H9 (cell line): ENCODE measurements around the gene LDLRAP1. TPM values are rescaled to one million over a fixed set of nuclear protein-coding genes. Genes with fewer than 3 reads are reported as not detected.

Experiments
- DNase-seq: peaks from one replicate; pipeline ENCODE4 v3.0.0-alpha.2; 2017
- H2AFZ ChIP-seq: one replicate; pipeline ENCODE4 v1.6.1; 2013; ENCODE audit warnings: mild to moderate bottlenecking, low read length, control low read depth, moderate library complexity
- H2AK5ac ChIP-seq: 2 replicates; pipeline ENCODE4 v1.6.1; 2013; ENCODE audit warnings: low read length, control low read depth, mixed read lengths; ENCODE audit not compliant: insufficient read length
- H2BK120ac ChIP-seq: one replicate; pipeline ENCODE4 v1.6.1; 2013; ENCODE audit warnings: low read depth, mild to moderate bottlenecking, low read length, control low read depth, inconsistent platforms; ENCODE audit not compliant: poor library complexity, severe bottlenecking
- H2BK12ac ChIP-seq: 2 replicates; pipeline ENCODE4 v1.6.1; 2013; ENCODE audit warnings: low read length, control low read depth, mixed read lengths, low read depth; ENCODE audit not compliant: insufficient read length
- H2BK15ac ChIP-seq: 2 replicates; pipeline ENCODE4 v1.6.1; 2013; ENCODE audit warnings: low read depth, low read length, control low read depth
- H2BK20ac ChIP-seq: one replicate; pipeline ENCODE4 v1.6.1; 2013; ENCODE audit warnings: low read depth, mild to moderate bottlenecking, low read length, control low read depth, inconsistent platforms; ENCODE audit not compliant: poor library complexity, severe bottlenecking
- H2BK5ac ChIP-seq: 2 replicates; pipeline ENCODE4 v1.6.1; 2013; ENCODE audit warnings: low read length, control low read depth, mixed read lengths; ENCODE audit not compliant: insufficient read length
- H3K14ac ChIP-seq: 2 replicates; pipeline ENCODE4 v1.6.1; 2013; ENCODE audit warnings: low read length, control low read depth; ENCODE audit not compliant: insufficient read depth
- H3K18ac ChIP-seq: 2 replicates; pipeline ENCODE4 v1.6.1; 2013; ENCODE audit warnings: low read depth, mild to moderate bottlenecking, mixed read lengths, low read length, control low read depth; ENCODE audit not compliant: insufficient read length
- H3K23ac ChIP-seq: 2 replicates; pipeline ENCODE4 v1.6.1; 2013; ENCODE audit warnings: low read length, control low read depth, mixed read lengths, low read depth; ENCODE audit not compliant: insufficient read length
- H3K23me2 ChIP-seq: 2 replicates; pipeline ENCODE4 v1.6.1; 2013; ENCODE audit warnings: low read depth, mild to moderate bottlenecking, mixed read lengths, low read length, control low read depth; ENCODE audit not compliant: insufficient read length, poor library complexity, severe bottlenecking
- H3K27ac ChIP-seq: 2 replicates; pipeline ENCODE4 v1.5.1; 2013; ENCODE audit warnings: low read length, control low read depth, mixed read lengths, low read depth; ENCODE audit not compliant: insufficient read length
- H3K27me3 ChIP-seq: 2 replicates; pipeline ENCODE4 v1.6.1; 2013; ENCODE audit warnings: low read length, control low read depth, inconsistent platforms; ENCODE audit not compliant: insufficient read depth
- H3K4ac ChIP-seq: 2 replicates; pipeline ENCODE4 v1.6.1; 2013; ENCODE audit warnings: low read depth, mild to moderate bottlenecking, control low read depth, inconsistent platforms, low read length, moderate library complexity
- H3K4me1 ChIP-seq: 2 replicates; pipeline ENCODE4 v1.6.1; 2013; ENCODE audit warnings: low read length, control low read depth, inconsistent platforms; ENCODE audit not compliant: insufficient read depth
- H3K4me2 ChIP-seq: 2 replicates; pipeline ENCODE4 v1.6.1; 2013; ENCODE audit warnings: low read length, control low read depth, mixed read lengths; ENCODE audit not compliant: insufficient read length, insufficient read depth
- H3K56ac ChIP-seq: 2 replicates; pipeline ENCODE4 v1.6.1; 2013; ENCODE audit warnings: low read depth, mild to moderate bottlenecking, mixed read lengths, low read length, control low read depth; ENCODE audit not compliant: insufficient read length
- H3K79me1 ChIP-seq: 2 replicates; pipeline ENCODE4 v1.6.1; 2013; ENCODE audit warnings: low read depth, mild to moderate bottlenecking, moderate library complexity, low read length, control low read depth, inconsistent platforms; ENCODE audit not compliant: insufficient read depth, poor library complexity, severe bottlenecking
- H3K79me2 ChIP-seq: 2 replicates; pipeline ENCODE4 v1.6.1; 2013; ENCODE audit warnings: low read length, control low read depth, inconsistent platforms; ENCODE audit not compliant: insufficient read depth
- H3K9ac ChIP-seq: 2 replicates; pipeline ENCODE4 v1.6.1; 2013; ENCODE audit warnings: low read length, control low read depth, mixed read lengths; ENCODE audit not compliant: insufficient read length; ENCODE audit errors: extremely low read depth
- H3K9me3 ChIP-seq: one replicate; pipeline ENCODE4 v1.6.1; 2013; ENCODE audit warnings: low read depth, low read length, inconsistent platforms; ENCODE audit not compliant: control insufficient read depth
- H3T11ph ChIP-seq: one replicate; pipeline ENCODE4 v1.6.1; 2013; ENCODE audit warnings: mild to moderate bottlenecking, low read length, control low read depth, inconsistent platforms
- H4K20me1 ChIP-seq: one replicate; pipeline ENCODE4 v1.6.1; 2013; ENCODE audit not compliant: control insufficient read depth, insufficient read length, insufficient read depth
- H4K5ac ChIP-seq: 2 replicates; pipeline ENCODE4 v1.6.1; 2013; ENCODE audit warnings: low read depth, mild to moderate bottlenecking, mixed read lengths, low read length, control low read depth; ENCODE audit not compliant: insufficient read length
- H4K8ac ChIP-seq: replicated peaks from 2 replicates; pipeline ENCODE4 v1.6.1; 2013; ENCODE audit warnings: low read length, control low read depth, mixed read lengths, low read depth; ENCODE audit not compliant: insufficient read length
- H4K91ac ChIP-seq: 2 replicates; pipeline ENCODE4 v1.6.1; 2013; ENCODE audit warnings: low read depth, mild to moderate bottlenecking, moderate library complexity, mixed read lengths, low read length, control low read depth; ENCODE audit not compliant: insufficient read length
- H3K27ac Mint-ChIP-seq, 3 experiments: 2 replicates in 2 of 3; 3 replicates in 1 of 3; pipeline ENCODE4 v1.8.0; 2020 to 2021; ENCODE audit warnings: mixed read lengths in 3 of 3, mild to moderate bottlenecking in 1 of 3, moderate library complexity in 1 of 3
- H3K27me3 Mint-ChIP-seq: 2 replicates; pipeline ENCODE4 v1.8.0; 2021; ENCODE audit warnings: low read depth, mild to moderate bottlenecking, moderate library complexity, mixed read lengths
- H3K36me3 Mint-ChIP-seq, 3 experiments: 2 replicates in 2 of 3; 3 replicates in 1 of 3; pipeline ENCODE4 v1.8.0; 2020 to 2021; ENCODE audit warnings: low read depth in 3 of 3, mixed read lengths in 3 of 3; ENCODE audit not compliant: insufficient read depth in 1 of 3
- H3K4me1 Mint-ChIP-seq, 2 experiments: 2 replicates each; pipeline ENCODE4 v1.8.0; 2020; ENCODE audit warnings: mixed read lengths in 2 of 2
- H3K4me3 Mint-ChIP-seq, 2 experiments: 2 replicates in 1 of 2; 3 replicates in 1 of 2; pipeline ENCODE4 v1.8.0; 2020 to 2021; ENCODE audit warnings: mild to moderate bottlenecking in 2 of 2, mixed read lengths in 2 of 2, moderate library complexity in 1 of 2
- H3K9me3 Mint-ChIP-seq, 2 experiments: 2 replicates in 1 of 2; 3 replicates in 1 of 2; pipeline ENCODE4 v1.8.0; 2020; ENCODE audit warnings: mild to moderate bottlenecking in 2 of 2, mixed read lengths in 2 of 2, moderate library complexity in 1 of 2
- CTCF ChIP-seq: fragments of 200-600 bp; sonication (generic); conservative IDR thresholded peaks from 3 replicates; pipeline ENCODE4 v1.8.0; 2021; ENCODE audit warnings: antibody characterized with exemption, mild to moderate bottlenecking
- WGBS: extraction: QIAGEN DNeasy Blood & Tissue Kit; methylation state at CpG from one replicate; pipeline ENCODE4 v1.1.7; 2013; ENCODE audit warnings: missing lambda C conversion rate, low lambda C conversion rate, mixed read lengths; ENCODE audit not compliant: insufficient read length; ENCODE audit errors: extremely low coverage; 5-methylcytosine and 5-hydroxymethylcytosine counted together
- total RNA-seq: library from RNA; stranded (reverse); gene quantifications from 2 replicates; pipeline ENCODE4 v1.2.1, GENCODE V29; 2021

Gene LDLRAP1
- total RNA-seq, 1 experiment from 2014 or later = 15.7 TPM

- H3K9ac ChIP-seq = no peak overlapping the region
- no peak overlapping the region for H3K23ac ChIP-seq
- DNase-seq = no peak
- no peak overlapping the region for H4K91ac ChIP-seq
- no peak overlapping the region for H2BK15ac ChIP-seq
- H3K36me3 Mint-ChIP-seq = peaks cover 0 to 29% (median 10%) of the 10 kb centered on the region in 3 experiments; a peak in 4 of 7 replicates
- H3K27me3 Mint-ChIP-seq = no peaks in the 10 kb centered on the region
- no peaks in the 10 kb centered on the region for H3K4me1 ChIP-seq
- H4K5ac ChIP-seq = no peak overlapping the region
- H4K8ac ChIP-seq = no peak overlapping the region
- H3K27me3 ChIP-seq = no peaks in the 10 kb centered on the region
- no peak overlapping the region for H3K27ac ChIP-seq
- H3K9me3 Mint-ChIP-seq = no peaks in the 10 kb centered on the region
- no peaks in the 10 kb centered on the region for H3K23me2 ChIP-seq
- H3K79me1 ChIP-seq = no peaks in the 10 kb centered on the region
- H2BK5ac ChIP-seq = no peak overlapping the region
- H3K79me2 ChIP-seq = no peaks in the 10 kb centered on the region
- H2BK12ac ChIP-seq = no peak overlapping the region
- no CpG with 5 or more reads among the region's 4 CpGs for WGBS
- H2BK120ac ChIP-seq = no peak overlapping the region
- H3K27ac Mint-ChIP-seq = no peak overlapping the region
- no peak overlapping the region for H3T11ph ChIP-seq
- no peak overlapping the region for H3K56ac ChIP-seq
- no peak overlapping the region for H3K4me3 Mint-ChIP-seq
- TF ChIP-seq CTCF = no peak
- H2AFZ ChIP-seq = no peak overlapping the region
- H3K9me3 ChIP-seq = no peaks in the 10 kb centered on the region
- peaks cover 7 to 16% of the 10 kb centered on the region in 2 experiments for H3K4me1 Mint-ChIP-seq
- no peak overlapping the region for H2AK5ac ChIP-seq
- no peak overlapping the region for H3K4ac ChIP-seq
- no peak overlapping the region for H3K14ac ChIP-seq
- H4K20me1 ChIP-seq = no peaks in the 10 kb centered on the region
- no peak overlapping the region for H2BK20ac ChIP-seq
- no peak overlapping the region for H3K18ac ChIP-seq
- H3K4me2 ChIP-seq = no peak overlapping the region
These were observed 17.4 kb downstream of the LDLRAP1 start for GRCh38 chr1:25560788-25561187.
